HG03139 (cell line): Measurements from ENCODE around the gene SLC16A8.
"Not testable (repeated sequence)": the region's sequence is repeated elsewhere in the genome, so short reads cannot be mapped to it uniquely, and the experiment has no call there.

ENCODE experiments used
- ATAC-seq: cut with Tn5 transposase; IDR thresholded peaks from one replicate; pipeline ENCODE4 v1.9.1; 2021; ENCODE audit not compliant: unreplicated experiment

The SLC16A8 gene

GRCh38 chr22:38088629-38089473 is 4.9 kb upstream of the SLC16A8 start:
- ATAC-seq: no peak

GRCh38 chr22:38087855-38088254 is 3.9 kb upstream of the SLC16A8 start:
- no peak for ATAC-seq

- no peak for ATAC-seq
These were observed 3.0 kb upstream of the SLC16A8 start for GRCh38 chr22:38086942-38087341.

- no peak for ATAC-seq
These were observed 2.2 kb upstream of the SLC16A8 start for GRCh38 chr22:38086001-38086845.

GRCh38 chr22:38085501-38085900 is 1.5 kb upstream of the SLC16A8 start:
- ATAC-seq: no peak

GRCh38 chr22:38085056-38085455 is 1.1 kb upstream of the SLC16A8 start:
- no peak for ATAC-seq

- ATAC-seq: no peak
These were observed 836 bp downstream of the SLC16A8 start for GRCh38 chr22:38082986-38083710.

- ATAC-seq: no peak
These were observed 1.8 kb downstream of the SLC16A8 start for GRCh38 chr22:38081941-38082828.

- ATAC-seq: no peak
These were observed 2.4 kb downstream of the SLC16A8 start for GRCh38 chr22:38081636-38081940.

- no peak for ATAC-seq
These were observed 2.9 kb downstream of the SLC16A8 start for GRCh38 chr22:38080850-38081635.

GRCh38 chr22:38080474-38080849 is 3.5 kb downstream of the SLC16A8 start:
- no peak for ATAC-seq

- ATAC-seq: no peak
These were observed 4.2 kb downstream of the SLC16A8 start for GRCh38 chr22:38079804-38080203.

GRCh38 chr22:38079208-38079607 is 4.8 kb downstream of the SLC16A8 start:
- not testable (repeated sequence) for ATAC-seq

- no peak for ATAC-seq
These were observed 5.7 kb downstream of the SLC16A8 start for GRCh38 chr22:38078046-38078840.

GRCh38 chr22:38077595-38077994 is 6.4 kb downstream of the SLC16A8 start:
- ATAC-seq: no peak

GRCh38 chr22:38077096-38077495 is 6.9 kb downstream of the SLC16A8 start:
- ATAC-seq: no peak

- no peak for ATAC-seq
These were observed 8.0 kb downstream of the SLC16A8 start for GRCh38 chr22:38075961-38076360.

- ATAC-seq: no peak
These were observed 8.7 kb downstream of the SLC16A8 start for GRCh38 chr22:38075105-38075825.
